Lung (tissue), 12 donors: Measurements from ENCODE around the gene ZNF132. TPM values are rescaled to one million over a fixed set of nuclear protein-coding genes. Genes with fewer than 3 reads are reported as not detected.

Source experiments
- ATAC-seq: fragments of 200-7000 bp; cut with Tn5 transposase; one replicate; pipeline ENCODE4 v1.9.1; 2020; ENCODE audit warnings: moderate number of reproducible peaks; ENCODE audit not compliant: insufficient read depth, low FRiP score
- DNase-seq, 3 donors: peaks; one replicate each; pipeline ENCODE4 v3.0.0-alpha.2; 2013 to 2017
- H3K27ac ChIP-seq, 2 donors: one replicate each; pipeline ENCODE4 v1.5.1; 2013; ENCODE audit warnings: mild to moderate bottlenecking in 2 of 2, moderate library complexity in 2 of 2, control low read depth in 1 of 2, inconsistent platforms in 1 of 2, low read depth in 1 of 2, low read length in 1 of 2
- H3K27me3 ChIP-seq, 3 donors: one replicate each; pipeline ENCODE4 v1.5.1; 2013; ENCODE audit warnings: low read length in 2 of 3; ENCODE audit not compliant: control insufficient read depth in 3 of 3, insufficient read depth in 3 of 3
- H3K36me3 ChIP-seq, 4 donors: one replicate each; pipeline ENCODE4 v1.5.1; 2013; ENCODE audit warnings: low read length in 4 of 4, mild to moderate bottlenecking in 1 of 4, moderate library complexity in 1 of 4; ENCODE audit not compliant: control insufficient read depth in 4 of 4, insufficient read depth in 4 of 4
- H3K4me1 ChIP-seq, 5 donors: one replicate each; pipeline ENCODE4 v1.5.1; 2013; ENCODE audit warnings: low read length in 5 of 5, mild to moderate bottlenecking in 2 of 5, moderate library complexity in 1 of 5; ENCODE audit not compliant: control insufficient read depth in 5 of 5, insufficient read depth in 5 of 5
- H3K4me3 ChIP-seq: one replicate; pipeline ENCODE4 v1.5.1; 2013; ENCODE audit warnings: mild to moderate bottlenecking, control low read depth, moderate library complexity
- H3K9ac ChIP-seq, 2 donors: one replicate each; pipeline ENCODE4 v1.5.1; 2013; ENCODE audit warnings: low read length in 2 of 2, control low read depth in 1 of 2; ENCODE audit not compliant: insufficient read depth in 1 of 2
- H3K9me3 ChIP-seq, 4 donors: one replicate each; pipeline ENCODE4 v1.5.1; 2013; ENCODE audit warnings: low read length in 3 of 4, mild to moderate bottlenecking in 1 of 4, moderate library complexity in 1 of 4; ENCODE audit not compliant: control insufficient read depth in 4 of 4, insufficient read depth in 3 of 4
- CTCF ChIP-seq: IDR thresholded peaks from 2 replicates; pipeline ENCODE4 v1.5.1; 2012; ENCODE audit warnings: mild to moderate bottlenecking; ENCODE audit errors: control extremely low read depth, extremely low read depth
- WGBS, 2 donors: extraction: QIAGEN DNeasy Blood & Tissue Kit; methylation state at CpG; one replicate each; pipeline ENCODE4 v1.1.7; 2013; 5-methylcytosine and 5-hydroxymethylcytosine counted together
- polyA plus RNA-seq, 2 donors: library from polyadenylated mRNA; stranded (reverse); fragments of 200-250 nt; gene quantifications; one replicate each; pipeline ENCODE4 v1.2.1, GENCODE V29; 2013
- total RNA-seq, 2 donors: library from RNA; depleted of rRNA in 1 of 2; stranded (reverse); fragments of >200 nt in 1 of 2; gene quantifications; one replicate each; pipeline ENCODE4 v1.2.1, GENCODE V29; 2014 to 2021
- donor health status: control.
- donor health status: control.
- donor health status: Bipolar disorder and iron deficiency.
- donor health status: healthy.
- donor health status: DM: yes; HTN: yes; CAD: no.

Gene ZNF132
- total and polyA plus RNA-seq, 4 donors: 1.0 to 7.4 (median 2.9) TPM

DNA sequence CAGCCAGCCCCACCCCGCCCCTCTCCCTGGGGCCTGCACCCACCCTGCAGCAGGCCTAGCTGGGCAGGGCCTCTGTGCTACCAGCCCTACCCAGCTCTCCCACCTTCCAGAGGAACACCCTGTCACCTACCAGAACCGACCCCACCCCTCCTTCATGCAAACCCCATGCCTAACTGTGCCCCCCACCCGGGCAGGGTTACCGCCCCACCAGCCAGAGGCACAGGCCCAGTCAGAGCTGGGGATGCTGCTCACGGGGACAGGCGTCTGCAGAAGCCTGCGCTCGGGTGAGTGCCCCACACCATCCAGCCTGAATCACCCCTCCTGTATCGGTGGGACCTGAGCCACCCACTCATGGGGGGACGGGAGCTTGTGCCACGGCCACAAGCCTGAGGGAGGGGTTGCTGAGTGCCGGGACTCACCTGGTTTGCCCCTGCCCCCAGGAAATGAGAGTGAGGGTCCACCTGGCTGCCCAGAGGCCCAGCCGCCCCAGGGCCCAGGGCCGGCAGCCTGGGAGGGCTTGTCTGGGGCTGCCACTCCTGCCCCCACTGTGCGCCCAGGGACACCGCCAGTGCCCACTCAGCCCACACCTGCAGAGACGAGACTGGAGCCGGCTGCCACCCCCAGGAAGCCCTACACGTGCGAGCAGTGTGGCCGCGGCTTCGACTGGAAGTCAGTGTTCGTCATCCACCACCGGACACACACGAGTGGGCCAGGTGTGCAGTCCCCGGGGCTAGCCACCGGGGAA is 40.0 kb upstream of the ZNF132 start:
- no peak overlapping the region for H3K27ac ChIP-seq
- WGBS, 2 donors: 93% methylated on average over 28 of the region's 28 CpGs
- peaks cover 0 to 15% (median 5%) of the 10 kb centered on the region in 5 donors for H3K4me1 ChIP-seq
- TF ChIP-seq CTCF: no peak
- H3K9me3 ChIP-seq: no peaks in the 10 kb centered on the region
- ATAC-seq: no peak
- H3K4me3 ChIP-seq: no peak overlapping the region
- no peak for DNase-seq
- H3K27me3 ChIP-seq: no peaks in the 10 kb centered on the region
- H3K9ac ChIP-seq: no peak overlapping the region
- peaks cover 0 to 21% (median 4%) of the 10 kb centered on the region in 4 donors for H3K36me3 ChIP-seq

DNA sequence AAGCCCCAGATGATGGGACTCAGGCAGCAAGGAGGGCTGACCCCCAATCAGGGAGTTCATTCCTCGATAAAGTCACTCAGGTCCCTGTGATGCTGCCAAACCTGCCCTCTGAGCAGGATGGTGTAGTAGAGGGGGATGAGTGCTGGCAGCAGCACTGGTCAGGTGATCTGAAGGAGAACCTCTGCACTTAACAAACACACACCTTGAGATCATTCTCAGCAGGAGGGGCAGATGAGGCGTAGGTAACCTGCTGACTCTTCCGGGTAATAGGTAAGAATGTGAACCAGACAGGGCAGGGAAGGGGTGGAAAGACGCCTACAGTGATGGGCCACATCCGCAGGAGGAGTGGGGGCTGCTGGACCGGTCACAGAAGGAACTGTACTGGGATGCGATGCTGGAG is 39.4 kb upstream of the ZNF132 start:
- Histone ChIP-seq H3K9ac (no peak overlapping the region), H3K36me3 (peaks cover 0 to 21% (median 4%) of the 10 kb centered on the region in 4 donors), H3K4me1 (peaks cover 0 to 15% (median 5%) of the 10 kb centered on the region in 5 donors), H3K27ac (no peak overlapping the region), H3K9me3 (no peaks in the 10 kb centered on the region), H3K27me3 (no peaks in the 10 kb centered on the region), H3K4me3 (no peak overlapping the region)
- ATAC-seq (no peak), DNase-seq (no peak)
- WGBS, 2 donors: 85 to 93% methylated on average over 7 of the region's 7 CpGs
- TF ChIP-seq CTCF: no peak

GRCh38 chr19:58477871-58478270 is 37.9 kb upstream of the ZNF132 start:
- Histone ChIP-seq H3K4me1 (peaks cover 0 to 15% (median 5%) of the 10 kb centered on the region in 5 donors), H3K36me3 (peaks cover 0 to 24% (median 11%) of the 10 kb centered on the region in 4 donors), H3K9ac (no peak overlapping the region), H3K4me3 (no peak overlapping the region), H3K27me3 (no peaks in the 10 kb centered on the region), H3K27ac (no peak overlapping the region), H3K9me3 (no peaks in the 10 kb centered on the region)
- DNase-seq (no peak), ATAC-seq (no peak)
- WGBS, 2 donors: 100% methylated on average over 1 of the region's 1 CpG
- no peak for TF ChIP-seq CTCF
